GM12874 (cell line): Measurements from ENCODE around the gene RITA1.

Experiments
- CTCF ChIP-seq: IDR thresholded peaks from 2 replicates; pipeline ENCODE4 v1.5.1; 2011; ENCODE audit warnings: low read depth, mild to moderate bottlenecking, control low read depth, low read length, moderate library complexity; ENCODE audit not compliant: insufficient read depth

Gene RITA1

GRCh38 chr12:113236539-113237399, 51.2 kb downstream of the RITA1 start:
- no peak for TF ChIP-seq CTCF

- no peak for TF ChIP-seq CTCF
Observed at GRCh38 chr12:113237748-113238147, 52.2 kb downstream of the RITA1 start.

- TF ChIP-seq CTCF: no peak
Observed at GRCh38 chr12:113238309-113238708, 52.8 kb downstream of the RITA1 start.

- TF ChIP-seq CTCF: no peak
Observed at GRCh38 chr12:113239288-113239771, 53.8 kb downstream of the RITA1 start.

GRCh38 chr12:113239811-113240331, 54.4 kb downstream of the RITA1 start:
- TF ChIP-seq CTCF: no peak

GRCh38 chr12:113240395-113240794, 54.9 kb downstream of the RITA1 start:
- TF ChIP-seq CTCF: no peak

- TF ChIP-seq CTCF: no peak
Observed at GRCh38 chr12:113241191-113242025, 55.9 kb downstream of the RITA1 start.
